GM19023 (cell line): ENCODE measurements around the gene MYL9.

ENCODE experiments used
- ATAC-seq: cut with Tn5 transposase; IDR thresholded peaks from one replicate; pipeline ENCODE4 v1.9.1; 2021; ENCODE audit warnings: mild to moderate bottlenecking, moderate library complexity; ENCODE audit not compliant: unreplicated experiment

MYL9 gene

DNA sequence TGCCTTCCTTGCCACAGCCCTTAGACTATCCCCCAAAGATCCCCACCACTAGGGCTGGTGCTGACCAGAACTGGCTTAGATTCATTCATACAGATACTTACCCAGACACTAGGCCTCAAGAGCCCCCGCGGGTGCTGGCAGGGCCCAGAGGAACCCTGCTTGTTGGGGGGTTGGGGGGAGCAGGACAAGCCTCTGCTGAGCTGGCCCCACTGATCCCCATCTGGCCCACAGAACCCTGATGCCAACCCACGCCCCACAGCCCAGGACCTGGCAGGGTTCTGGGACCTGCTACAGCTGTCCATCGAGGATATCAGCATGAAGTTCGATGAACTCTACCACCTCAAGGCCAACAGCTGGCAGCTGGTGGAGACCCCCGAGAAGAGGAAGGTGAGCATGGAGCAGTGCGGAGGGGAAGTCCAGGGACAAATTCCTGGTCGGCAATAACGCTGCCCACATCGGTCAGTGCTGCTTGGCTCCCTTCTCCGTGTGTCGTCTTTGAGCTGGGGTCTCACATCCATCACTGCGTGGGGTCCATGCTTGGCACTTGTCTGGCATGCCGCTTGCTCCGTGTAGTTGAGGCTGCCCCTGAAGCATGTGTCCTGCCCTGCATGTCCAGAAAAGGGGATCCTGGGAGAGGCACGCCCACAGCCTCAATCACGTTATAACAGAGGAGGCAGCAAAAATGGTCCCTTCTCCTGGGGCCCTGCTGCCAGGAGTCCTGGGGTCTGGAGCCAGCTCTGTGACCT is 15.5 kb upstream of the MYL9 start:
- no peak for ATAC-seq

DNA sequence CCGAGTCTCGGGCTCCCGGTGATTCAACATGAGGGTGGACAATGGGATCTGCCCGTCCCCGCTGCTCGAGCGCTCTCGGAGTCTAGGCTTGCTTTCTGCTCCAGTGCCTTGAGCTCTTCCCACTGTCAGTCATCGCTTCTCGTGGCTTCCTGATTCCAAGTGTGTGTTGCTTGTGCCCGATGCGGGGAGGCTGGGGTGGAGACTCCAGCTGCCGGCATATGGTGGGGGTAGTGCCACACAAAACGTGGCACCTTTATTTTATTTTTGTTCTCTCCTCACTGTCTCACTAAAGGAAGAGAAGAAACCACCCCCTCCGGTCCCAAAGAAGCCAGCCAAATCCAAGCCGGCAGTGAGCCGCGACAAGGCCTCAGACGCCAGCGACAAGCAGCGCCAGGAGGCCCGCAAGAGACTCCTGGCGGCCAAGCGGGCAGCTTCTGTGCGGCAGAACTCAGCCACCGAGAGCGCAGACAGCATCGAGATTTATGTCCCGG is 14.8 kb upstream of the MYL9 start:
- no peak for ATAC-seq

DNA sequence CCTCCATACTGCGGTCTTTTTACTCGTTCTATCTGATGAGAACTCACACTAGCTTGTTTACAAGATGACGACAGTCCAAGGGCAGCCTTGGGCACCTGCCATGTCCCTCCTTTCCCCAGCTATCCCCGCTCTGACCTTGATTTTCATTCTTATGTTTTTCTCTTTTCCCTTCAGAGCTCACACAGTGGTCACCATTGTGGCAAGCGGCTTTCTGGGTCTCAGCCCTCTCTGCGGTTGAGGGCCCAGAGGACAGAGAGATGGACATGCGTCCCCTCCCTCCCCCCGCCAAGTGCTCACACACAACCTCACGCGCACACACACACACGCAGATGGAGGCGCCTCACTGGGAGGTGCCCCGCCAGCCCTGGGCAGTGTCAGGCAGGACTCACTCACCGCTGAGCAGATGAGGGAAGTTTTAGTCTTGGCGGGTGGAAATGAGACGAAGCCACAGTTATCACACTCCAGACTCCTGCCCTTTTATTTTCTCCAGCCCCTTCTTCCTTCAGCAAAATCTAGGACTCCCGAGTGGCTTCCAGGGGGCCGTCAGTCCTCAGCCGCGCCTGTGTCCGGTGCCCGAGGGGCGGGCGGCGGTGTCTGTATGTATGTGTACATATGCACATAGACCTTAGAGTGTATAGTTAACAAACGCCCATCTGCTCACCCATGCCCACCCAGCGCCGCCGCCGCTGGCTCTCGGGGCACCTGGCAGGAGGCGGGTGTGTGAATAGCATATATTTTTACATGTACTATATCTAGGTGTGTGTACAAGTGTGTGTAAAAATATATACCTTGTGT is 13.8 kb upstream of the MYL9 start:
- ATAC-seq: no peak

GRCh38 chr20:36528176-36528874 is 13.0 kb upstream of the MYL9 start:
- no peak for ATAC-seq

GRCh38 chr20:36528875-36529417 is 12.4 kb upstream of the MYL9 start:
- no peak for ATAC-seq

- ATAC-seq: no peak
These were observed 8.9 kb upstream of the MYL9 start for GRCh38 chr20:36532388-36532787.

GRCh38 chr20:36532822-36533221 is 8.5 kb upstream of the MYL9 start:
- no peak for ATAC-seq

- ATAC-seq: no peak
These were observed 3.1 kb upstream of the MYL9 start for GRCh38 chr20:36538026-36538722.

GRCh38 chr20:36540551-36541211 is 638 bp upstream of the MYL9 start:
- no peak for ATAC-seq

DNA sequence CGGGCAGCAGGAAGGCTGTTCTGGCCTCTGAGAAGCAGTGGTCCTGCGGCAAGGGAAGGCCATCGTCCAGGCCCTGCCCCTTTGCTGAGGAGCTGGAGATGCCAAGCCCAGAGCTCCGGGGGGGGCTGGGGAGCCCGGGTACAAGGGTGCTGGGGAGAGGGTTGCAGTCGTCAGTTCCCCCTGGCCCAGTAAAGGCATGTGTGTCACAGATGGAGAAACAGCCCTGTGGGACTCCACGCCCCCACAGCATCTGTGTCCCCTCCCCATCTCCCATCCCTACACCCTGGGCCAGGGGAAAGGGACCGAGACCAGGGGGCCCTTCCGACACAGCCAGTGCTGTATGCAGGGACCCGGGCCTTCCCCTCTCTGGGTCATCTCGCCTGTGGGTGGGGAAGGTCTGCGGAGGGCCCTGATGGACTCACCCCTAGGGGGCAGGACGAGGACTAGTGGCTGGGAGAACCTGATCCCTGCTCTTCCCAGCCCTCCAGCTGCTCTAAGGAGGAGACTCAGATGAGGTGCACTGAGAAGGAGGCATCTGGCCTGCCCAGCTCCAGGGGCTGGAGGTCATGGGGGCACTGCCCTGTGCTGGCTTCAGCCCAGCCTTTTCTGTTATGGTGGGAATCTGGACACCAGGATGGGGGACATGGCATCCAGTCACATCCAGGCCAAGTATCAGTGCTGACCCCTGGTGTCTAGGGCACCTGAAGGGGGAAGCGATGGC is 609 bp downstream of the MYL9 start:
- no peak for ATAC-seq

DNA sequence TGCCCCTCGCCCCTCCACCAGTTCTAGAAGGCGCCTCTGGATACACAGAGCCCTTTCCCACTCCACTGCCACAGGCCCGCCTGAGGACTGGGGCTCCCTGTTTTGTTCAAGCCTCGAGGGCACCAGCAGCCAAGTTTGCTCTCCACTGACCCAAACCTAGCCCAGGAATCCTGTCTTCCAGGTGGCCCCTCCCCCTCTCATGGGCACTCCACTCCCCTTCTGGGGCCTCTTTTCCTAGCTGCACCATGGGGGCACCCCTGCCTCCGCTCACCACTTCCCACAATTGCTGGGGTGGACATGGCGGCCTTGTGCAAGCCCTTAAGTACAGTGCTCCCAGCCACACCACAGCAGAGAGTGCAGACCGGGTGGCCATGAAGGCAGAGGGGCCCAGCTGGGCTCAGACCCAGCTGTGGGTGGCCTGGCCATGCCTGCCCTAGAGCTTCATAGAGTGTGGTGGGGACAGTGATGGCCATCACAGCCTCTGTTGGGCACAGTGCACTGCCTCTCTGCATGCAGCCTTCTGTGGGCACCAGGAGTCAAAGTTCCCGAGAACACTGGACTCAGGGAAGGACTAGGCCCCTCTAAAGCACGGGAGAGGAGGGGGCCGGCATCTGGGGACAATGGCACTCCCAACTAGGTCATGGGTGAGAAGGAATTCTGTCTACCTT is 1.3 kb downstream of the MYL9 start:
- ATAC-seq: no peak

GRCh38 chr20:36543184-36544133 is 2.1 kb downstream of the MYL9 start:
- ATAC-seq: no peak

- no peak for ATAC-seq
These were observed 3.1 kb downstream of the MYL9 start for GRCh38 chr20:36544134-36545018.

GRCh38 chr20:36546111-36546736 is 4.9 kb downstream of the MYL9 start:
- no peak for ATAC-seq

- no peak for ATAC-seq
These were observed 6.1 kb downstream of the MYL9 start for GRCh38 chr20:36547186-36548005.

DNA sequence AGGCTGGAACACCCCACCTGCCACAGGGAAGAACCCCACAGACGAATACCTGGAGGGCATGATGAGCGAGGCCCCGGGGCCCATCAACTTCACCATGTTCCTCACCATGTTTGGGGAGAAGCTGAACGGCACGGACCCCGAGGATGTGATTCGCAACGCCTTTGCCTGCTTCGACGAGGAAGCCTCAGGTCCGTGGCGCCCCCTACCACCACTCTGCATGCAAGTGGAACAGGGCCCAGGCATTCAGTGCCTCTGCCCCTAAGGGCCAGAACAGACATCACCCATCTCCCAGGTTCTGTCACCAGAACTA is 6.6 kb downstream of the MYL9 start:
- ATAC-seq: no peak
